SK-N-SH (cell line): Measurements from ENCODE around the gene ZNF592. TPM values are rescaled to one million over a fixed set of nuclear protein-coding genes. Genes with fewer than 3 reads are reported as not detected.
A peak's percentile ranks its signal among the peaks of the same experiment; 100 is the strongest.

Experiments
- CTCF ChIA-PET: fragments of 300-600, 350-600 bp; formaldehyde crosslinking; extraction: SDS; loops from one replicate; lab custom pipeline; 2021; lab: Yijun Ruan, JAX
- POLR2A ChIA-PET: fragments of 350-600 bp; sonication (Branson Sonifier 250); formaldehyde crosslinking; extraction: SDS; loops from one replicate; lab custom pipeline; 2020; ENCODE audit warnings: antibody characterized with exemption, inconsistent platforms; lab: Yijun Ruan, JAX
- DNase-seq: peaks from one replicate; pipeline ENCODE4 v3.0.0; 2012
- H2AFZ ChIP-seq: fragments of 200-600 bp; sonication (generic); 2 replicates; pipeline ENCODE4 v1.8.1; 2016; ENCODE audit warnings: antibody characterized with exemption, mild to moderate bottlenecking, low read depth
- H3F3A ChIP-seq: fragments of 200-600 bp; sonication (generic); replicated peaks from 2 replicates; pipeline ENCODE3; 2016; ENCODE audit warnings: antibody characterized with exemption, mild to moderate bottlenecking; ENCODE audit not compliant: insufficient read depth
- H3K27ac ChIP-seq, 2 experiments: fragments of 200-500 bp in 1 of 2; fragments of 200-600 bp in 1 of 2; sonication (Bioruptor generic) in 1 of 2; sonication (generic), shearing (Covaris generic) in 1 of 2; 2 replicates each; pipeline versions ENCODE4 v1.5.1 to v1.6.1; 2014 to 2016; ENCODE audit warnings: low read depth in 2 of 2, inconsistent platforms in 1 of 2, low read length in 1 of 2, mild to moderate bottlenecking in 1 of 2, mixed read lengths in 1 of 2
- H3K27me3 ChIP-seq: fragments of 200-600 bp; sonication (generic), shearing (Covaris generic); 2 replicates; pipeline ENCODE4 v1.6.1; 2016; ENCODE audit warnings: mixed run types; ENCODE audit not compliant: insufficient read depth
- H3K36me3 ChIP-seq, 2 experiments: fragments of 200-500 bp in 1 of 2; fragments of 200-600 bp in 1 of 2; sonication (Bioruptor generic) in 1 of 2; sonication (generic) in 1 of 2; replicated peaks in 1 of 2; 2 replicates each; pipeline versions ENCODE3 to v1.5.1; 2014 to 2016; ENCODE audit warnings: low read length in 1 of 2, mild to moderate bottlenecking in 1 of 2; ENCODE audit not compliant: insufficient read depth in 2 of 2, control insufficient read depth in 1 of 2
- H3K4me1 ChIP-seq, 2 experiments: fragments of 200-500 bp in 1 of 2; fragments of 200-600 bp in 1 of 2; sonication (Bioruptor generic) in 1 of 2; sonication (generic), shearing (Covaris generic) in 1 of 2; 2 replicates each; pipeline versions ENCODE4 v1.5.1 to v1.6.1; 2014 to 2016; ENCODE audit warnings: low read depth in 1 of 2, low read length in 1 of 2, mixed run types in 1 of 2; ENCODE audit not compliant: insufficient read depth in 2 of 2, control insufficient read depth in 1 of 2
- H3K4me2 ChIP-seq: fragments of 200-600 bp; sonication (generic), shearing (Covaris generic); 2 replicates; pipeline ENCODE4 v1.6.1; 2017; ENCODE audit warnings: mixed run types
- H3K4me3 ChIP-seq, 2 experiments: fragments of 200-500 bp in 1 of 2; fragments of 200-600 bp in 1 of 2; sonication (Bioruptor generic) in 1 of 2; sonication (generic), shearing (Covaris generic) in 1 of 2; 2 replicates each; pipeline versions ENCODE4 v1.5.1 to v1.8.1; 2014 to 2016; ENCODE audit warnings: low read depth in 2 of 2, inconsistent platforms in 1 of 2, low read length in 1 of 2, mild to moderate bottlenecking in 1 of 2, mixed read lengths in 1 of 2, moderate library complexity in 1 of 2
- H3K79me2 ChIP-seq: fragments of 200-600 bp; sonication (generic); 2 replicates; pipeline ENCODE4 v1.8.1; 2017; ENCODE audit warnings: mild to moderate bottlenecking; ENCODE audit not compliant: insufficient read depth
- H3K9ac ChIP-seq: fragments of 200-600 bp; sonication (generic); 2 replicates; pipeline ENCODE4 v1.6.1; 2017; ENCODE audit warnings: mixed run types
- H3K9me2 ChIP-seq: fragments of 200-600 bp; sonication (generic); 2 replicates; pipeline ENCODE4 v1.6.1; 2017; ENCODE audit warnings: mixed run types
- H3K9me3 ChIP-seq: fragments of 200-600 bp; sonication (generic); 2 replicates; pipeline ENCODE4 v1.6.1; 2017; ENCODE audit warnings: mixed run types, mild to moderate bottlenecking, moderate library complexity
- H4K20me1 ChIP-seq: fragments of 200-600 bp; sonication (generic); 2 replicates; pipeline ENCODE4 v1.6.1; 2017; ENCODE audit warnings: mild to moderate bottlenecking, mixed run types; ENCODE audit not compliant: insufficient read depth
- CHD2 ChIP-seq: fragments of 150-350 bp; IDR thresholded peaks from 2 replicates; pipeline ENCODE4 v1.6.1; 2018; ENCODE audit warnings: low read length; ENCODE audit not compliant: partially characterized antibody
- EP300 ChIP-seq, 2 experiments: IDR thresholded peaks; 2 replicates each; pipeline versions ENCODE4 v1.4.0 to v1.6.1; 2012; ENCODE audit warnings: borderline replicate concordance in 1 of 2, low read depth in 1 of 2, low read length in 1 of 2
- FOXM1 ChIP-seq: IDR thresholded peaks from 2 replicates; pipeline ENCODE4 v1.4.0; 2012; ENCODE audit warnings: low read depth, mild to moderate bottlenecking
- JUND ChIP-seq: IDR thresholded peaks from 2 replicates; pipeline ENCODE4 v1.4.0; 2012
- POLR2AphosphoS5 ChIP-seq: IDR thresholded peaks from 2 replicates; pipeline ENCODE4 v1.6.1; 2012; ENCODE audit warnings: low read depth, low read length
- RAD21 ChIP-seq: IDR thresholded peaks from 2 replicates; pipeline ENCODE4 v1.6.1; 2012; ENCODE audit warnings: mild to moderate bottlenecking, low read length
- RCOR1 ChIP-seq: fragments of 150-350 bp; IDR thresholded peaks from 2 replicates; pipeline ENCODE4 v1.6.1; 2017; ENCODE audit warnings: antibody characterized with exemption, low read length
- REST ChIP-seq: IDR thresholded peaks from 2 replicates; pipeline ENCODE4 v1.6.1; 2012; ENCODE audit warnings: mild to moderate bottlenecking, low read depth, low read length, moderate library complexity
- TEAD4 ChIP-seq: IDR thresholded peaks from 2 replicates; pipeline ENCODE4 v1.4.0; 2012; ENCODE audit warnings: mild to moderate bottlenecking, borderline replicate concordance; ENCODE audit not compliant: insufficient read depth
- WGBS: methylation state at CpG from one replicate; pipeline ENCODE4 v1.1.6; 2017; ENCODE audit warnings: low lambda C conversion rate; 5-methylcytosine and 5-hydroxymethylcytosine counted together
- polyA plus RNA-seq, 3 experiments: library from polyadenylated mRNA; depleted of rRNA; stranded (reverse); fragments of >200 nt; gene quantifications; 2 replicates each; pipeline ENCODE4 v1.2.3, GENCODE V29; 2012

Gene ZNF592
- polyA plus RNA-seq, 1 of the 3 experiments (the other 2 are of a cell fraction) = 8.0 TPM

DNA sequence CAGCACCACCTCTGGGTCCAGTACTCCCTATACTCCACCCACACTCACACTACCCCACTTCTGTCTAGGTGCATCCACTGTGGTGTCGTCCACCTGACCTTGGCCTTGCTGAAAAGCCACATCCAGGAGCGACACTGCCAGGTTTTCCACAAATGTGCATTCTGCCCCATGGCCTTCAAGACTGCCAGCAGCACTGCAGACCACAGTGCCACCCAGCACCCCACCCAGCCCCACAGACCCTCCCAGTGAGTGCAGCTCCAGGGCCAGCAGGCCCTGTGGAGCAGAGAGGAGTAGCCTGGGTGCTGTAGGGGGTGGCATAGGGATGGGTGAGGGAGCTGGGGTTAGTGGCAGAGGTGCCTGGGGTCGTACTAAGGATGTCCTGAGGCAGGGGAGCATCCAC, 49.4 kb downstream of the ZNF592 start:
- no peaks in the 10 kb centered on the region for H4K20me1 ChIP-seq
- POLR2A ChIA-PET = no interaction called here
- no peak overlapping the region for H3K9ac ChIP-seq
- no peak overlapping the region for H3K4me2 ChIP-seq
- no peaks in the 10 kb centered on the region for H3K9me2 ChIP-seq
- CTCF ChIA-PET = no interaction called here
- no peaks in the 10 kb centered on the region for H3K9me3 ChIP-seq
- no peak overlapping the region for H2AFZ ChIP-seq
- 92% methylated on average over 2 of the region's 3 CpGs for WGBS
- H3K4me1 ChIP-seq = no peaks in the 10 kb centered on the region; a peak in 2 of 4 replicates
- peaks cover 65 to 68% of the 10 kb centered on the region in 2 experiments for H3K36me3 ChIP-seq
- DNase-seq = no peak
- TF ChIP-seq POLR2AphosphoS5 = no peak
- TF ChIP-seq JUND = no peak
- peaks cover 40% of the 10 kb centered on the region for H3K79me2 ChIP-seq
- H3F3A ChIP-seq = no peaks in the 10 kb centered on the region
- no peak overlapping the region for H3K4me3 ChIP-seq
- H3K27ac ChIP-seq = peak overlapping the region in 1 of 2 experiments; percentile 72; a peak in 2 of 4 replicates
- H3K27me3 ChIP-seq = no peaks in the 10 kb centered on the region

DNA sequence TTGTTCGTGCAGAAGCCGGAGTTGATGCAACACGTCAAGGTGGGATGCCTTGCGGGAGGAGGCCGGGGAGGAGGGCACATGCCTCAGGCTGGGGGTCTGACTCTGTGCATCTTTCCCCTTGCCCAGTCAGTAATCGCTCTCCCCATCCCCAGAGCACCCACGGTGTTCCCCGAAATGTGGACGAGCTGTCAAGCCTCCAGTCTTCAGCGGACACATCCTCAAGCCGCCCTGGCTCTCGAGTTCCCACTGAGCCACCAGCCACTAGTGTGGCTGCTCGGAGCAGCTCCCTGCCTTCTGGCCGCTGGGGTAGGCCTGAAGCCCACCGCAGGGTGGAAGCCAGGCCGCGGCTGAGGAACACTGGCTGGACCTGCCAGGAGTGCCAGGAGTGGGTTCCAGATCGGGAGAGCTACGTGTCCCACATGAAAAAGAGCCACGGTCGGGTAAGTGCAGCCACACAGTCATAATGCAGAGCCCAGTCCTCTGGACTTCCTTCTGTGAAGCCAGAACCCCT, 50.1 kb downstream of the ZNF592 start:
- H3F3A ChIP-seq = peaks cover 1% of the 10 kb centered on the region
- TF ChIP-seq RCOR1 (no peak), TEAD4 (no peak), REST (no peak), CHD2 (no peak), JUND (no peak), EP300 (IDR thresholded peaks at IDR 0.05; ENCODE audit: borderline replicate concordance in 1 of 2, low read depth in 1 of 2, low read length in 1 of 2) (no peak), RAD21 (no peak), FOXM1 (no peak), POLR2AphosphoS5 (no peak)
- ChIA-PET CTCF (no interaction called here), POLR2A (no interaction called here)
- no peaks in the 10 kb centered on the region for H3K9me3 ChIP-seq
- DNase-seq = no peak
- H3K9ac ChIP-seq = no peak overlapping the region
- no peak overlapping the region for H3K27ac ChIP-seq
- H3K4me2 ChIP-seq = no peak overlapping the region
- no peaks in the 10 kb centered on the region for H3K27me3 ChIP-seq
- no peak overlapping the region for H3K4me3 ChIP-seq
- peaks cover 64 to 65% of the 10 kb centered on the region in 2 experiments for H3K36me3 ChIP-seq
- no peaks in the 10 kb centered on the region; a peak in 2 of 4 replicates for H3K4me1 ChIP-seq
- 98% methylated on average over 8 of the region's 21 CpGs for WGBS
- H4K20me1 ChIP-seq = no peaks in the 10 kb centered on the region
- H3K9me2 ChIP-seq = no peaks in the 10 kb centered on the region
- no peak overlapping the region for H2AFZ ChIP-seq
- peaks cover 34% of the 10 kb centered on the region for H3K79me2 ChIP-seq
